ENCODE data around the gene AKAP8L.

Gene AKAP8L

DNA sequence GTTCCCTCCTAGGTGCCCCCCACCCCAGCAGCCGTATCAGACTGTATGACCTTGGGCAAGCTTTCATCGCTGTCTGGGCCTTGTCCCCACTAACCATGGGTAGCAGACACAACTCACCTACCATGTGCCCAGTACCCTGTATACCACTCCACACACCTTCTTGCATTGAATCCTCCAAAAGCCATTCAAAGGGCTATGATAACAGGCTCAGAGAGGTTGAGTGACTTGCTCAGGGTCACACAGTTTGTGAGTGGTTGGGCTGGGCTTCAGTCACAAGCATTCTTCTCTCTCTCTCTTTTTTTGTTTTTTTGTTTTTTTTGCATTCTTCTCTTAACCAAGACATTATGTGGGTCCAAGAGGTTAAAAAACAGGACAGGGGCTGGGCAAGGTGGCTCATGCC lies 42.9 kb upstream of the AKAP8L start:
- no peak overlapping the region for H3K4me3 ChIP-seq (ENCODE audit: low read length)
- no peak for DNase-seq (ENCODE audit: low read depth)
- no peak for TF ChIP-seq CTCF (IDR thresholded peaks at IDR 0.05; ENCODE audit: insufficient read depth, low read depth, low read length, missing control alignments)

DNA sequence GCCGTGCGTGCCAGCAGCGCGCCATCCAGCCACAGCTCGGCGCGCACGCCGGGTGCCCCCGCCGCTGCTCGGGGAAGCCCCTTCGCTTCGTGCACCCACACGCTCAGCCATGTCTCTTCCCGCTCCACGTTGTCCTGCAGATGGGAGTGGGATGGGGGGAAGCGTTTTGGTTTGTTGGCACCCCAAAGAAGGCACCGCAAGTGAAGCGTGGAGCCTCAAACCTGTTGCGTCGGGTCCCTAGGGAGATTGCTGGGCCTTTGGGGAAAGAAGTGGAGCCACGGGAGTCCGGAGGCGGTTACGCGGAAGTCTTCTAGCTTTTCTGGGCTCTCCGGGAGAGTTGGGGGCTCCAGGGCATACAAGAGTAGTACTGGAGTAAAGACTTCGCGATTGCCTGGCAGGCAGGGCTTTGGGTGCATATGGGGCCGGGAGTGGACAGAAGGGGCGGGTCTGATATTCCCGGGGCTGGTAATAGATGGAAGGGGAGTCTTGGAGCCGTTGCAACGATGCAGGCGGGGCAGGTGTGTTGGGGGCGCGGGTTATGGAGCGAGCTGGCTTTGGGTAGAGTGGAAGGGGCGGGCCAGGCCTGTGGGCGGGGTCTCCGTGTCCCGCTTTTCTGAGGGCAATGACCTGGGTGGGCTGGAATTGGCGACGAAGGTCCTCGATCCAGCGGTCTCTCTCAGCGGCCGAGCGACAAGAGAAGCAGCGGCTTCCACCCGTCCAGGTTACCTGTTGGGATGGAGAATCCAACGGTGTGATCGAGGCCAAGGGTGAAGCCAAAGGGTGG lies 39.1 kb upstream of the AKAP8L start:
- H3K4me3 ChIP-seq (ENCODE audit: low read length): no peak overlapping the region
- DNase-seq (ENCODE audit: low read depth): no peak
- no peak for TF ChIP-seq CTCF (IDR thresholded peaks at IDR 0.05; ENCODE audit: insufficient read depth, low read depth, low read length, missing control alignments)

DNA sequence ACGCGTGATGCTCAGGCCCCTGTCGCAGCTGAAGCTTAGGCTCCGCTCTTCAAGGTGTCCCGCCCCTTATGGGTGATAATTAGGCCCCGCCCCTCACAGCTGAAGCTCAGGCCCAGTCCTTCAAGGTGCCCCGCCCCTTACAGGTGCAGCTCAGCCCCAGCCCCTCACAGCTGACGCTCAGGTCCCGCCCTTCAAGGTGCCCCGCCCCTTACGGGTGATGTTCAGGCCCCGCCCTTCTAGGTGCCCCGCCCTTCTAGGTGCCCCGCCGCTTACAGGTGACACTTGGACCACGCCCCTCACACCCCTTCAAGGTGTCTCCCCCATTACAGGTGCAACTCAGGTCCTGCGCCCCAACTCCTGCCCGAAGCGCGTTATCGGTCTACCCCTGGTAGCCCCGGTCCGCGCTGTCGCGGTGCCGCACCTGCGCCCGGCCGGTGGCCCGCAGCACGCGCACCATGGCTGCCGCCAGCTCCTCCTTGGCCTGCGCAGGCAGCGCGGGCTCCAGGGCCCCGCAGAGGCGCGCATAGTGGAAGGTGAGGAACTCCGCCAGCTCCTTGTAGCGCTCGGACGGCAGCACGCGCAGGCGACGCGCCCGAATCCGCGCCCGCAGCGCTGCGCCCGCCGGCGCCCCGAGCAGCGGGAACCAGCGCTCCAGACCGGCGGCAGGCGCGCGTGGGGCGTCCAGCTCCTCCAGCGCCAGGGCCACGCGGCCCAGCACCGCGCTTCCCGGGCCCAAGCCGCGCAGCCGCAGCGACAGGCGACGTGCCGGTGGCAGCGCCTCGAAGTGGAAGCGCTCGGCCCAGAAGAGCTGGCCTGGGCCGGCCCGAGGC lies 38.3 kb upstream of the AKAP8L start:
- no peak for TF ChIP-seq CTCF (IDR thresholded peaks at IDR 0.05; ENCODE audit: insufficient read depth, low read depth, low read length, missing control alignments)
- H3K4me3 ChIP-seq (ENCODE audit: low read length): no peak overlapping the region
- DNase-seq (ENCODE audit: low read depth): peak; percentile 39

- TF ChIP-seq CTCF (IDR thresholded peaks at IDR 0.05; ENCODE audit: insufficient read depth, low read depth, low read length, missing control alignments): no peak
- no peak for DNase-seq (ENCODE audit: low read depth)
- H3K4me3 ChIP-seq (ENCODE audit: low read length): no peak overlapping the region
Measured at GRCh38 chr19:15456441-15456840, 37.7 kb upstream of the AKAP8L start.

GRCh38 chr19:15455996-15456395 lies 37.2 kb upstream of the AKAP8L start:
- no peak overlapping the region for H3K4me3 ChIP-seq (ENCODE audit: low read length)
- no peak for DNase-seq (ENCODE audit: low read depth)
- TF ChIP-seq CTCF (IDR thresholded peaks at IDR 0.05; ENCODE audit: insufficient read depth, low read depth, low read length, missing control alignments): no peak

DNA sequence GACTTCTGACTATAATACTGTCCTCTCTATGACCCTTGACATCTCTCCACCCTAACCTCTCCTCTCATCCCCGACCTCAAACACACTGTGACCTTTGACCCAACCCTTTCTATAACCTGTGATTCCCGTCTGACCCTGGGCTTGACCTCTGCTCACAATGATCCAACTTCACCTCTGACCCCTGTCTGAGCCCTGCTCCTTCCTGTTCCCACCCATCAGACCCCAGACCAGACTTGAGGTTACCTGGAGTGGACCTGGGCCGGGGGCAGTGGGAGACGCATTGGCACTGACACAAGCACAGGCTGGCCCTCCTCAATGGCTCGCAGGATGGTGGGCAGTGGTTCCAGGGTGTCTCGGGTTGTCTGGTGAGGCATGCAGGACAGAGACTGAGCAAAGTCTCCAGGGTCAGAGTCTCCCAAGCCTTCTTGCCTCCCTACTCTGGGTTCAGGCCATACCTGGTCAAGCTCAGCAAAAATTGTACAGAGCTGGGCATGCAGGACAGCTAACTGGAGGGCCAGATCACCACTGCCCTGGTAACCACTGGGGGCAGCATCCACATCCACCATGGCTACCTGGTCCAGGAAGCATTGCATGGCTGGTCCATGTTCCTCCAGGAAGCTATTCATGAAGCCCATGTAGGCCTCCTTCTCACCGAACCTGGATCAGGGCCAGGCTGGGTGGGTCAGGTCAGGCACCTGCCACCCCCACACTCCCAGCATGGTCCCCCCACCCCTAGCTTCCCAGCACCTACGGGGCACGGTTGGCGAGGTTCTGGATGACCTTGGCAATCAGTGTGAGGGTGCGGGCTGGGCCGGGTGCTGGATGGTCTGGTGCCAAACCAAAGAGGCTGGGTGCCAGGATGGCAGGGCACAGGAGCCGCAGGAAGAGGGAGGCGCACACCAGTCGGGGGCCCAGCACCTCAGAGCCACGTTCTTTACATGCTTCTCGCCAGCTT lies 35.4 kb upstream of the AKAP8L start:
- no peak overlapping the region for H3K4me3 ChIP-seq (ENCODE audit: low read length)

More for the DNA sequence above, 35.4 kb upstream of the AKAP8L start:
- peak; percentile 10 for TF ChIP-seq CTCF (IDR thresholded peaks at IDR 0.05; ENCODE audit: insufficient read depth, low read depth, low read length, missing control alignments)
- no peak for DNase-seq (ENCODE audit: low read depth)
